Prostate gland (tissue), 1 donor: ENCODE results near the gene ADH1B.

ENCODE experiments used
- POLR2A ChIP-seq: fragments of 450-650 bp; IDR thresholded peaks from one replicate; pipeline ENCODE4 v1.6.1; 2016; ENCODE audit warnings: antibody characterized with exemption, mild to moderate bottlenecking
- POLR2AphosphoS5 ChIP-seq: sonication (generic); formaldehyde crosslinking; IDR thresholded peaks from one replicate; pipeline ENCODE4 v1.6.1; 2017; ENCODE audit warnings: antibody characterized with exemption

DNA sequence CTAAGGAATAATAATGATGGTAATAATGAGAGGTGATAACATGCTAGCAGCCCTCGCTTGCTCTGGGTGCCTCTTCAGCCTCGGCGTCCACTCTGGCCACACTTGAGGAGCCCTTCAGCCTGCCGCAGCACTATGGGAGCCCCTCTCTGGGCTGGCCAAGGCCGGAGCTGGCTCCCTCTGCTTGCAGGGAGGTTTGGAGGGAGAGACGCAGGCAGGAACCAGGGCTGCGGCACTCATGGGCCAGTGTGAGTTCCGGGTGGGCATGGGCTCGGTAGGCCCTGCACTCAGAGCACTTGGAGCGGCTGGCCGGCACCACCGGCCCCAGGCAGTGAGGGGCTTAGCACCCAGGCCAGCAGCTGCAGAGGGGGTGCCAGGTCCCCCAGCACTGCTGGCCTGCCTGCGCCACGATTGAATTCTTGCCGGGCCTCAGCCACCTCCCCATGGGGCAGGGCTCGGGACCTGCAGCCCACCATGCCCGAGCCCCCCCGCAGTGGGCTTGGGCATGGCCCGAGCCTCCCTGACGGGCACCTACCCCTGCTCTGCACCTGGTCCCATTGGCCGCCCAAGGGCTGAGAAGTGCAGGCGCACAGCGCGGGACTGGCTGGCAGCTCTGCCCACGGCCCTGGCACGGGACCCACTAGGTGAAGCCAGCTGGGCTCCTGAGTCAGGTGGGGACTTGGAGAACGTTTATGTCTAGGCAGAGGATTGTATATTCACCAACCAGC is 38.4 kb upstream of the ADH1B start:
- TF ChIP-seq POLR2A (no peak), POLR2AphosphoS5 (no peak)
